ENCODE measurements around the gene LEFTY1. TPM values are rescaled to one million over a fixed set of nuclear protein-coding genes. Genes with fewer than 3 reads are reported as not detected.

LEFTY1 gene
- total and polyA plus RNA-seq, 2 of the 4 experiments (the other 2 are of a cell fraction): not detected

DNA sequence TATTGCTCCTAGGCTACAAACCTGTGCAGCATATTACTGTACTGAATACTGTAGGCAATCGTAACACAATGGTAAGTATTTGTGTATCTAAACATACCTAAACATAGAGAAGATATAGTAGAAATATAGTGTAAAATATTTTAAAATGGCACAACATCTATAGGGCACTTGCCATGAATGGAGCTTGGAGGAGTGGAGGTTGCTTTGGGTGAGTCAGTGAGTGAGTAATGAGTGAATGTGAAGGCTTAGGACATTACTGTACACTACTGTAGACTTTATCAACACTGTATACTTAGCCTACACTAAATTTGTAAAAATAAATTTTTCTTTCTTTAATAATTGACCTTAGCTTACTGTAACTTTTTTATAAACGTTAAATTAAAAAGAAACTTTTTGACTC, 44.1 kb upstream of the LEFTY1 start:
- intact Hi-C loops (cut with micrococcal nuclease): no loop called here
- no peaks in the 10 kb centered on the region for H3K27me3 ChIP-seq (ENCODE audit: control insufficient read depth, insufficient read depth, low read length)
- ATAC-seq (ENCODE audit: low read depth) (peak; percentile 96), DNase-seq (peak; percentile 85)
- TF ChIP-seq FOS (IDR thresholded peaks at IDR 0.05; ENCODE audit: low read depth, low read length): peak; percentile 80
- TF ChIP-seq, protein P1, sequence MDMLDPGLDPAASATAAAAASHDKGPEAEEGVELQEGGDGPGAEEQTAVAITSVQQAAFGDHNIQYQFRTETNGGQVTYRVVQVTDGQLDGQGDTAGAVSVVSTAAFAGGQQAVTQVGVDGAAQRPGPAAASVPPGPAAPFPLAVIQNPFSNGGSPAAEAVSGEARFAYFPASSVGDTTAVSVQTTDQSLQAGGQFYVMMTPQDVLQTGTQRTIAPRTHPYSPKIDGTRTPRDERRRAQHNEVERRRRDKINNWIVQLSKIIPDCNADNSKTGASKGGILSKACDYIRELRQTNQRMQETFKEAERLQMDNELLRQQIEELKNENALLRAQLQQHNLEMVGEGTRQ (IDR thresholded peaks at IDR 0.05; ENCODE audit: low read depth, low read length): no peak
- in situ Hi-C loops (cut with MboI; ENCODE audit: low sequenced_read_pairs): no loop called here
- dilution Hi-C loops (cut with HindIII; ENCODE audit: low sequenced_read_pairs, unreplicated experiment): no loop called here
- no peak overlapping the region for H3K27ac ChIP-seq (ENCODE audit: insufficient read depth, low read length)
- no peak overlapping the region for H3K4me2 ChIP-seq (ENCODE audit: low read depth, low read length)
- no TSS peak for BruUV-seq (replicated peaks)
- ChIA-PET POLR2A (ENCODE audit: unreplicated experiment) (no interaction called here), CTCF (interaction anchor here (1.5 kb wide), 1 partner anchor 16 kb away, joined by 3 read pairs; no protein-coding TSS in a partner anchor)
- H2BK120ac ChIP-seq (ENCODE audit: low read depth, low read length): no peak overlapping the region
- H3K23ac ChIP-seq (ENCODE audit: low read depth, low read length): no peak overlapping the region
- no peak overlapping the region for H3K18ac ChIP-seq (ENCODE audit: low read depth, low read length)
- no peak overlapping the region for H3K9ac ChIP-seq (ENCODE audit: low read depth, low read length)
- H4K5ac ChIP-seq (ENCODE audit: low read depth, low read length): no peak overlapping the region
- H2AFZ ChIP-seq (replicated peaks; ENCODE audit: low read length, poor library complexity): no peak overlapping the region
- H3K4ac ChIP-seq (ENCODE audit: low read depth, low read length): no peak overlapping the region
- no peak overlapping the region for H3K14ac ChIP-seq (replicated peaks; ENCODE audit: low read depth, low read length)
- no peaks in the 10 kb centered on the region for H3K9me3 ChIP-seq (ENCODE audit: control insufficient read depth, insufficient read depth, low read length)
- H3K36me3 ChIP-seq (ENCODE audit: control insufficient read depth, insufficient read depth, low read length): no peaks in the 10 kb centered on the region
- no CpG with 5 or more reads among the region's 2 CpGs for WGBS, 2 experiments (ENCODE audit: extremely low coverage in 2 of 2, insufficient read length in 1 of 2)
- H2AK9ac ChIP-seq (replicated peaks; ENCODE audit: low read depth, low read length, poor library complexity): no peak overlapping the region
- H2AK5ac ChIP-seq (ENCODE audit: low read depth, low read length): no peak overlapping the region
- no peaks in the 10 kb centered on the region for H4K20me1 ChIP-seq (ENCODE audit: insufficient read depth, low read length)
- H2BK5ac ChIP-seq (ENCODE audit: low read depth, low read length, poor library complexity, severe bottlenecking): no peak overlapping the region
- no peak overlapping the region for H3K56ac ChIP-seq (ENCODE audit: extremely low read depth, insufficient read depth, low read length)
- H4K8ac ChIP-seq (ENCODE audit: low read depth in 2 of 2, low read length in 2 of 2): no peak overlapping the region
- no peak overlapping the region for H2BK20ac ChIP-seq (ENCODE audit: low read depth, low read length)
- no peak overlapping the region for H4K91ac ChIP-seq (ENCODE audit: insufficient read depth, low read depth, low read length)
- no peaks in the 10 kb centered on the region; the same call in 1 of the 2 replicates for H3K9me1 ChIP-seq (ENCODE audit: insufficient read depth, low read length)
- no peak overlapping the region for H2BK15ac ChIP-seq (ENCODE audit: low read depth, low read length)
- H3K4me3 ChIP-seq (ENCODE audit: insufficient read depth, low read depth, low read length): no peak overlapping the region
- H3K4me1 ChIP-seq (ENCODE audit: control insufficient read depth, insufficient read depth, low read length): no peaks in the 10 kb centered on the region
- H3K79me1 ChIP-seq (ENCODE audit: low read depth in 1 of 2, low read length in 2 of 2): no peaks in the 10 kb centered on the region
